NCI-H2029 treated with DMSO at 0.1 percent for 48 hours (cell line): ENCODE data around the gene BLOC1S5.
"Not testable (repeated sequence)": the region's sequence is repeated elsewhere in the genome, so short reads cannot be mapped to it uniquely, and the experiment has no call there.

ENCODE experiments used
- DNase-seq: peaks from one replicate; lab custom pipeline; 2025; lab: John Stamatoyannopoulos, UW

BLOC1S5 gene

GRCh38 chr6:7992002-7992815 is 72.0 kb downstream of the BLOC1S5 start:
- peak; percentile 30 for DNase-seq

- DNase-seq, result no peak
These were observed 72.7 kb downstream of the BLOC1S5 start for GRCh38 chr6:7991536-7991935.

- DNase-seq, result no peak
These were observed 78.0 kb downstream of the BLOC1S5 start for GRCh38 chr6:7986219-7986618.

- DNase-seq, result not testable (repeated sequence)
These were observed 80.2 kb downstream of the BLOC1S5 start for GRCh38 chr6:7983967-7984366.

- no peak for DNase-seq
These were observed 84.4 kb downstream of the BLOC1S5 start for GRCh38 chr6:7979831-7980230.

GRCh38 chr6:7978736-7979135 is 85.5 kb downstream of the BLOC1S5 start:
- peak; percentile 64 for DNase-seq

- no peak for DNase-seq
These were observed 87.6 kb downstream of the BLOC1S5 start for GRCh38 chr6:7976485-7977056.

- DNase-seq, result no peak
These were observed 88.4 kb downstream of the BLOC1S5 start for GRCh38 chr6:7975764-7976146.

GRCh38 chr6:7974938-7975763 is 89.0 kb downstream of the BLOC1S5 start:
- DNase-seq, result peak; percentile 89

GRCh38 chr6:7974565-7974937 is 89.6 kb downstream of the BLOC1S5 start:
- peak; percentile 76 for DNase-seq

GRCh38 chr6:7973584-7973983 is 90.6 kb downstream of the BLOC1S5 start:
- no peak for DNase-seq

GRCh38 chr6:7971499-7971898 is 92.7 kb downstream of the BLOC1S5 start:
- no peak for DNase-seq

GRCh38 chr6:7970616-7971015 is 93.6 kb downstream of the BLOC1S5 start:
- no peak for DNase-seq
